NB4 (cell line): ENCODE data around the gene ARHGAP30.

Source experiments
- DNase-seq: peaks from one replicate; pipeline ENCODE4 v3.0.0; 2010; ENCODE audit warnings: low read depth
- H3K4me3 ChIP-seq: one replicate; pipeline ENCODE4 v1.5.1; 2011; ENCODE audit warnings: mild to moderate bottlenecking, low read depth, low read length, moderate library complexity
- CTCF ChIP-seq: IDR thresholded peaks from one replicate; pipeline ENCODE4 v1.5.1; 2012; ENCODE audit warnings: low read depth, low read length
- MAX ChIP-seq: IDR thresholded peaks from 2 replicates; pipeline ENCODE4 v1.6.1; 2011; ENCODE audit warnings: low read depth, low read length
- MYC ChIP-seq: IDR thresholded peaks from 2 replicates; pipeline ENCODE4 v1.6.1; 2011; ENCODE audit warnings: low read depth, low read length
- POLR2A ChIP-seq: IDR thresholded peaks from 2 replicates; pipeline ENCODE4 v1.6.1; 2011; ENCODE audit warnings: mild to moderate bottlenecking; ENCODE audit not compliant: insufficient read length; ENCODE audit errors: extremely low read depth

Gene ARHGAP30

GRCh38 chr1:161007369-161007768, 62.3 kb downstream of the ARHGAP30 start:
- TF ChIP-seq POLR2A (no peak), CTCF (no peak), MYC (no peak), MAX (no peak)
- H3K4me3 ChIP-seq = no peak overlapping the region
- DNase-seq = no peak

GRCh38 chr1:161006563-161006962, 63.1 kb downstream of the ARHGAP30 start:
- TF ChIP-seq MAX (no peak), CTCF (no peak), POLR2A (no peak), MYC (no peak)
- no peak for DNase-seq
- H3K4me3 ChIP-seq = no peak overlapping the region

- DNase-seq = no peak
- no peak overlapping the region for H3K4me3 ChIP-seq
- TF ChIP-seq MAX = no peak
- TF ChIP-seq POLR2A = no peak
- TF ChIP-seq CTCF = no peak
- TF ChIP-seq MYC = no peak
Observed at GRCh38 chr1:161001525-161001924, 68.2 kb downstream of the ARHGAP30 start.

GRCh38 chr1:161000736-161001480, 68.8 kb downstream of the ARHGAP30 start:
- no peak overlapping the region for H3K4me3 ChIP-seq
- no peak for TF ChIP-seq CTCF
- TF ChIP-seq MYC = no peak
- no peak for TF ChIP-seq POLR2A
- TF ChIP-seq MAX = no peak
- no peak for DNase-seq

- TF ChIP-seq CTCF = no peak
- no peak for TF ChIP-seq MYC
- TF ChIP-seq MAX = no peak
- no peak for TF ChIP-seq POLR2A
- no peak for DNase-seq
- H3K4me3 ChIP-seq = no peak overlapping the region
Observed at GRCh38 chr1:160999376-160999775, 70.3 kb downstream of the ARHGAP30 start.
